Stromal cell of bone marrow (primary cell): Measurements from ENCODE around the gene ZNF106.

ENCODE experiments used
- DNase-seq: peaks from one replicate; pipeline ENCODE4 v3.0.0-alpha.2; 2012; ENCODE audit warnings: low read depth

ZNF106 gene

GRCh38 chr15:42474827-42475226 is 16.1 kb downstream of the ZNF106 start:
- DNase-seq, result no peak

- DNase-seq, result no peak
Observed at GRCh38 chr15:42471002-42471401, 19.9 kb downstream of the ZNF106 start.

GRCh38 chr15:42465520-42466259 is 25.3 kb downstream of the ZNF106 start:
- DNase-seq, result no peak

DNA sequence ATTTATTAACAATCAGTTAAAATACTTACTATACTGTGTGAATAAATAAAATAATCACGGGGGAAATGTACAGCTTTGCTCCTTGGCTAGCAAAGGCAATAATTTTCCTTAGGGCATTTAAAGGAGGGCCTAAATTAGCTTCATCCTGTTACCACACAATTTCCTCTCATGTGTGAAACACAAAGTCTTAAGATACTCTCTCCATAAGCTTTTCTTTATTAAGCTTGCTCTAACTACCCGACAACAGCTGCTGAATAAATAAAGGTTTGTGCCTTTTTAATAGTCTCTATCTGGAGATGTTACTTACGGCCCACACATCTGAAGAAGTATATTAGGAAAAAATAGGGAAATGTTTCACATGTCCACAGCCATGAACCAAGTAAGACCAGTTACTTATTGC is 29.7 kb downstream of the ZNF106 start:
- no peak for DNase-seq

- peak; percentile 93 for DNase-seq
Observed at GRCh38 chr15:42457445-42458442, 33.2 kb downstream of the ZNF106 start.

DNA sequence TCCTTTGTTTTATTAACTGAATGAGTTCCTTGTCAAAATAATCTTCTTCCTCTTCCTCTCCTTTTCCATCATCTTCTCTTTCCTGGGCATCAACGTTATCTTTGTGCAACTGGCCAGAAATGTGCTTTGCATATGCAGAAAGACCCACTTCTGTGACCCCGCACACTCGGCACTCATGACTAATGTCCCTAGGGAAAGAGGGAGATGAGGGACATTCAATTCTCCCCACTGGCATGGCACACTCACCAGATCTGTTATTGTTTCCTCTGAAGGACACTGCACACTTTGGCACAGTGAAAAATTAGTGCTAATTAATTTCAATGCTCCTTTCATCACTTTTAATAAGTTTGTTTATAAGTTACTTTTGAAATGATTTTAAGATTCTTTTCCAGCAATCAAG is 34.0 kb downstream of the ZNF106 start:
- DNase-seq, result peak; percentile 28

DNA sequence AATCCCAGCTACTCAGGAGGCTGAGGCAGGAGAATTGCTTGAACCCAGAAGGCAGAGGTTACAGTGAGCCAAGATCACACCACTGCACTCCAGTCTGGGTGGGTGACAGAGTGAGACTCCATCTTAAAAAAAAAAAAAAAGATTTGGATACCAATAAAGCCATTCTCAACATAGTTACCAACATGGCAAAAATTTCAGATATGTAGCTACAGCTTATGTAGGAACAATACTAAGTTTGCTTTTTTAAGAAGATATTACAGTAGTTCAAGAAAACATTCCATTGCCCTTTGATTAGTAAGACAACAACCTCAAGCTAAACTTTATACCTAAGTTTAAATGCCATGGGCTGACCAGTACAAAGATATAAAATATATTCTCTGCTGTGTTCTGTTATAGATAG is 34.4 kb downstream of the ZNF106 start:
- no peak for DNase-seq

DNA sequence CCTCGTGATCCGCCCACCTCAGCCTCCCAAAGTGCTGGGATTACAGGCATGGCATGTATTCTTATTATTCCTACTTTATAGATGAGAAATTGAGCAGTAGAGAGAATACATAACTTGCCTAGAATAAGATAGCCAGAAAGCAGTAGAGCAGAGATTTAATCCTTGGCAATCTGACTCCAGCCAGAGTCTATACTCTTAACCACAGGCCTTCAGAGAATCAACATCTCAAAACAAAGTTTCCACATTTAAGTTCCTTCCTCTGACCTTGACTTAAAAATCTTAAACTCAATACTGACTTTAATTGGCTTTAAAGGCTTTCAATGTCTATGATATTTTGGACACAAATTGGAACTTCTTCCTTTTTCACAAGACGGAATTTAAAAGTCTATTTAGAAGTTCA is 37.1 kb downstream of the ZNF106 start:
- DNase-seq, result no peak

GRCh38 chr15:42450425-42450790 is 40.5 kb downstream of the ZNF106 start:
- no peak for DNase-seq

DNA sequence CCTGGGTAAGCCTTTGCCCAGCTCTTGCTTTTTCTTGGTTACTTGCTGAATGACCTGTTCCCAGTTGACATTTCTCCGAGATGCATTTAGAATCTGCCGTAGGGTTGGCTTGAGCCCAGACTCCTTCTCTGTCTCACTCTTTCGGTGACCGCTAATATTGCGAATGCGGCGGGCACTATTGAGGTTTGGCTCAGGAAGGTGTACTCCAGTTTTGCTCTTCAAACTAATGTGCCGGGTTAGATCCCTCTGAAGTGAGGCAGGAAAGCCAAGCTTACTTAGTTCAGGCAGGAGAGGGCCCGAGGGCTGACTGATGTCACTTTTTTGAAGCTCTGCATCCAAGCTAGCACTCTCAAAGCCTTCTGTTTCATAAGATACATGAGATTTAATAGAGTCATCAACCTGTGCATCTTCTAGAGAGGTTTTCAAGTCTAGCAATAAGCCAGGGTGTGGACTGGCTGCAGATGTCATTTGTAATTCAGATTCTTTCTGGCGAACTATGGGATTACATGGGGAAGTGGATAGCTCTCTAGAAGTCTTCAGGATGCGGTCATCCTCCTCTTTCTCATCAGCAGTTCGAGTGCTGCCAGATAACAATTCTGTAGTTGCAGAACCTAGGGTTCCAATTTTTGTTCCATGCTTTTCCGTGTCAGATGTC is 41.0 kb downstream of the ZNF106 start:
- DNase-seq, result no peak

- DNase-seq, result no peak
Observed at GRCh38 chr15:42448281-42448680, 42.7 kb downstream of the ZNF106 start.

DNA sequence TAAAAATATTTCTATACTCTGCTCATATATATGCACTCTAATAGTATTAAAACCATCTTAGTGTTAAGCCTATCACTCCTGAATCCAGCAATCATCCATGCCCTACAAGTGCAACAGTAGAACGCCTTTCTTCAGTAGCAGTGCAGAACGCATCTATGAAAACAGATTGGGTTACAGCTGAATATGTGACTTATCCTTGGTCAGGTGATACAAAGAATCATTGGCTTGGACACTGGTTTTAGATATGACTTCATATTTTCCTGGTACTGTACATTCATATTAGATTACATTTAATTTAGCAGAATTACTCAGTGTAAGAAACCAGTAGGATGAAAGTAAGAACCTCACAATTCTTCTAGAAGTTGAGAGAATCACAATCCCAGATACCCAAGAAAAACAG is 43.3 kb downstream of the ZNF106 start:
- DNase-seq, result no peak

DNA sequence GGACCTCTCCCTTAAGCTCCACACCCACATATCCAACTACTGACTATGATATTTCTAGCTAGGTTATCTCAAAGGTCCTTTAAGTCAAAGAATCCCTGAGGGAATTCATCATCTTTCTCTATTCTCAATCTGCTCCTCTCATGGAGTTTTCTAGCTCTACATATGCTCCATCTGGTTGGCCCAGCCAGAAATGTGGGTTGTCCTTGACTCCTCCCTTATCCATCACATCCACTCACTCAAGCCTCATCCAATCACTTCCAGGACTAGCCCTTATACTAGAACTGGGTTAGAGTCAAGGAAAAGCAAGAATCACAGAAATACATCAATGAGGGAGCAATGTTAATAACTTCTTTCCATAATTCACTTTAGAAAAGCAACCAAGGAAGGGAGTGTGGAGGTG is 45.4 kb downstream of the ZNF106 start:
- no peak for DNase-seq

DNA sequence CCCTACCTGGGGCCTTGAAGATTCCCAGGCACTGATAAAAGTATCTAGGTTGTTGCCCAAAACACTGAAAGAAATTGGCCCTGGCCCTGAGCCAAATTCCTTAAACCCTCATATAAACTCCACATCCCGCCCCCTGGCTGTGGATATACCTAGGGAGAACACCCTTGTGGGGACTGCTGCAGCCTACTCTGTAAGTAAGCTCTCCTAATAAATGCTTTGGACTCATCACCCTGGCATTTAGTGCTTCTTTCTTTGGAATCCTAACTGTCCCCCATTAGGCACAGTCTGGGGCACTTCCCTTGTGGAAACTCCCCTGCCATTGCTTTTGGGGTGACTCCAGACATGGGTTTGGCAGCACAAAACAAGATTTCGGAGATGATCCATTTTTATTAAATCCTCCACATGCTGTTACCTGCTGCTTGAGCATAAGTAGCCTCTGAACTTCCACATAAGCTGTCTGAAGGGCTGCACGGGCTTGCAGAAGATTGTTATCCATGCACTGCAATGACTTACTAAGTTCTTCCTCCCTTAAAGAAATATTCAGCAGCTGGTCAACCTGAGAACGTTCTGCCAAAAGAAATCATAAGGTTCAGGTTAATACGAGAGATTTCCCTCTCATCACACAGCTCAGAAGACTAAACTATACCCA is 46.4 kb downstream of the ZNF106 start:
- no peak for DNase-seq

- DNase-seq, result peak; percentile 93
Observed at GRCh38 chr15:42427429-42428223, 63.3 kb downstream of the ZNF106 start.

DNA sequence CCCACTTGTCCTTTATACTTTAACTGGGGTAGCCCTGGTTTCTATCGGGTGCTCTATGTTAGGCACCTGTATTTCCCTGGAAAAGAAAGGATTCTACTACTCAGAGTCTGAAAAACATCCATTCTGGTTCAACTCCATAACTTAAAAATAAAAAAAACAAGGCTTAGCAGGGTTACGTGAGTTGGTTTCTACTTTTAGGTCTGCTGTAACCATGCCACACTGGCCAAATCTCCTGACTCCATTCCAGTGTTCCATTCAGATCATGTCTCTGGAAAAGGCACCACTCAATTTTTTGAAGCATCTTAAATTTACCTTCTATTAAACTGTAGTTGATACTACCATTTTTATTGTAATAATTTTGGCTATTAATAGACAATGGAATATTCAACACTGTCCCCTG is 69.6 kb downstream of the ZNF106 start:
- no peak for DNase-seq

GRCh38 chr15:42419369-42419768 is 71.6 kb downstream of the ZNF106 start:
- no peak for DNase-seq

GRCh38 chr15:42413920-42414319 is 77.0 kb downstream of the ZNF106 start:
- peak; percentile 24 for DNase-seq

GRCh38 chr15:42411884-42412283 is 79.1 kb downstream of the ZNF106 start:
- no peak for DNase-seq

DNA sequence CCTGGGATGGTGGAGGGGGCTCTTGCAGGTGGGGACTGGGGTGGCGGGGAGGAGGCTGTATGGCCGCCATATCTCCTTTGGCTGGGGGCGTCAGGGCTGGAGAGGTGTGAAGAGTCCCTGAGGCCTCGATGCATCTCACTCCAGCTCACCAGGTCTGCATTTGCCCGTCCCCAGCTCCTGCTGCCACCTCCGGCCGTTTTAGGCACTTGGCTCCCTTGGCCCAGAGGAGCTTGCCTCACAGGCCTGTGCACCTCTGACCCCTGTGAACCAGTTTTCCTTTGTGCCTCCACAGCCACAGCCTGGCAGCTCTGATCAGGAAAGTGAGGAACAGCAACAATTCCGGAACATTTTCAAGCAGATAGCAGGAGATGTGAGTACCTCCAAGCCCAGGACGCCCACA is 81.9 kb downstream of the ZNF106 start:
- no peak for DNase-seq

- no peak for DNase-seq
Observed at GRCh38 chr15:42408178-42408577, 82.8 kb downstream of the ZNF106 start.
